Measurements from ENCODE around the gene ZPBP2.

GRCh38 chr17:39822051-39822451 is 46.0 kb upstream of the ZPBP2 start:
- TF ChIP-seq, protein P1, sequence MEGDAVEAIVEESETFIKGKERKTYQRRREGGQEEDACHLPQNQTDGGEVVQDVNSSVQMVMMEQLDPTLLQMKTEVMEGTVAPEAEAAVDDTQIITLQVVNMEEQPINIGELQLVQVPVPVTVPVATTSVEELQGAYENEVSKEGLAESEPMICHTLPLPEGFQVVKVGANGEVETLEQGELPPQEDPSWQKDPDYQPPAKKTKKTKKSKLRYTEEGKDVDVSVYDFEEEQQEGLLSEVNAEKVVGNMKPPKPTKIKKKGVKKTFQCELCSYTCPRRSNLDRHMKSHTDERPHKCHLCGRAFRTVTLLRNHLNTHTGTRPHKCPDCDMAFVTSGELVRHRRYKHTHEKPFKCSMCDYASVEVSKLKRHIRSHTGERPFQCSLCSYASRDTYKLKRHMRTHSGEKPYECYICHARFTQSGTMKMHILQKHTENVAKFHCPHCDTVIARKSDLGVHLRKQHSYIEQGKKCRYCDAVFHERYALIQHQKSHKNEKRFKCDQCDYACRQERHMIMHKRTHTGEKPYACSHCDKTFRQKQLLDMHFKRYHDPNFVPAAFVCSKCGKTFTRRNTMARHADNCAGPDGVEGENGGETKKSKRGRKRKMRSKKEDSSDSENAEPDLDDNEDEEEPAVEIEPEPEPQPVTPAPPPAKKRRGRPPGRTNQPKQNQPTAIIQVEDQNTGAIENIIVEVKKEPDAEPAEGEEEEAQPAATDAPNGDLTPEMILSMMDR (IDR thresholded peaks at IDR 0.05) = no peak
- no peak for TF ChIP-seq POLR2A (IDR thresholded peaks at IDR 0.05)
